ENCODE measurements around the gene LHFPL3. TPM values are rescaled to one million over a fixed set of nuclear protein-coding genes. Genes with fewer than 3 reads are reported as not detected.

Gene LHFPL3
- total RNA-seq, 1 experiment from 2014 or later = not detected

DNA sequence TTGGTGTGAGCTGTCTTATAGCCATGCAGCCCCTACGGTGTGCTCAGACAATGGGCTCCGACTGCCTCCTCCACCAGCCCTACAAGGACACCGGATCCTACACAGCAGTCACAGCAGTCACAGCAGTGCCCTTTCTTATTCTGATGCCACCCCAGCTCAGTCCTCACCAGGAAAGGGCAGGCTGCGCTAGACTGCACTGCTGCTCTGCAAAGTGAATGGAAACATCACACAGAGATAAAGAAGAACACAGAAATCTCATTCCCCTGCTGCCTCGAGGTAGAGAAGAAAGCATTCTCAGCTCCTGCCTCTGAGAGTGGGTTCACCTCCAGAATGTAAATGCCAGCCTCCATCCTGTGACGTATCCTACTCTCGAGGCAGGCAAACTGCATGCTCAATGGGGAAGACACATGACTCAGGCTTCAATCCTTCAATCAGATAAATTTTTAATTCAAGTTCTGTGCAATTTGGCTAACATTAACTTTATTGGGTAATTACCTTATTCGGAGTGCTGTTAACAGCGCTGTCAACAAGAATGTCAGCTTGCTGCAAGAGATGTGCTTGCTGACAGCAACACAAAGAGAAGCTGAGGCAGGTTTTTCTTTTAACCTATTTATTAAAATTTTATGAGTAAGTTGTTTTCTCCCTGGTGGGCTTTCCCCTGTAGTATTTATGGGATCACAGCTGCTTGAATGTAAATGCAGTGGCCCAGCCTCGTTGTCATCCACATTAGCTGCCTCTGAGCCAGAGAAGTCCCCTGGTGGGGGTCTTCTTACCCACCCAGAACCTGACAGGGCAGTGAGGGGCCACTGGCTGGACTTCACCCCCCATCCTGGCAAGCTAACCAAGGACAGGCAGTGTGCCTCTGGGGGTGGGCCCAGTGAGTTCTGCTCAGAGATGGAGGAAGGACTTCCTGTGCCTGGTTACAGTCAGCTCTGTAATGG, 444.3 kb downstream of the LHFPL3 start:
- no peaks in the 10 kb centered on the region for H4K20me1 ChIP-seq (ENCODE audit: insufficient read depth)
- CTCF ChIA-PET = no interaction called here
- no peak for TF ChIP-seq FOSL1 (IDR thresholded peaks at IDR 0.05; ENCODE audit: low read depth)
- no peak for TF ChIP-seq JUND (IDR thresholded peaks at IDR 0.05)
- TF ChIP-seq, protein P1, sequence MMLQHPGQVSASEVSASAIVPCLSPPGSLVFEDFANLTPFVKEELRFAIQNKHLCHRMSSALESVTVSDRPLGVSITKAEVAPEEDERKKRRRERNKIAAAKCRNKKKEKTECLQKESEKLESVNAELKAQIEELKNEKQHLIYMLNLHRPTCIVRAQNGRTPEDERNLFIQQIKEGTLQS (IDR thresholded peaks at IDR 0.05) = no peak
- no peak for TF ChIP-seq ELF1 (IDR thresholded peaks at IDR 0.05; ENCODE audit: borderline replicate concordance, low read depth)
- no peak for TF ChIP-seq ZNF274 (IDR thresholded peaks at IDR 0.05; ENCODE audit: low read depth, low read length)
- TF ChIP-seq, protein P2, sequence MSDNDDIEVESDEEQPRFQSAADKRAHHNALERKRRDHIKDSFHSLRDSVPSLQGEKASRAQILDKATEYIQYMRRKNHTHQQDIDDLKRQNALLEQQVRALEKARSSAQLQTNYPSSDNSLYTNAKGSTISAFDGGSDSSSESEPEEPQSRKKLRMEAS (IDR thresholded peaks at IDR 0.05) = no peak
- TF ChIP-seq POLR2A (IDR thresholded peaks at IDR 0.05; ENCODE audit: borderline replicate concordance, extremely low read depth, insufficient read depth, insufficient read length) = no peak
- TF ChIP-seq SIN3A (IDR thresholded peaks at IDR 0.05; ENCODE audit: low read depth) = no peak
- no peak for TF ChIP-seq SP1 (IDR thresholded peaks at IDR 0.05; ENCODE audit: low read depth)
- TF ChIP-seq EZH2phosphoT487 (IDR thresholded peaks at IDR 0.05; ENCODE audit: borderline replicate concordance) = no peak
- no peak for TF ChIP-seq CBX3 (IDR thresholded peaks at IDR 0.05; ENCODE audit: low read depth)
- TF ChIP-seq EGR1 (IDR thresholded peaks at IDR 0.05; ENCODE audit: low read depth) = no peak
- no peak for TF ChIP-seq YY1 (IDR thresholded peaks at IDR 0.05; ENCODE audit: extremely low read depth, insufficient replicate concordance, low read depth, low read length)
- no peak for TF ChIP-seq CEBPB (IDR thresholded peaks at IDR 0.05; ENCODE audit: low read depth)
- TF ChIP-seq EZH2 (IDR thresholded peaks at IDR 0.05) = no peak
- TF ChIP-seq, protein P3, sequence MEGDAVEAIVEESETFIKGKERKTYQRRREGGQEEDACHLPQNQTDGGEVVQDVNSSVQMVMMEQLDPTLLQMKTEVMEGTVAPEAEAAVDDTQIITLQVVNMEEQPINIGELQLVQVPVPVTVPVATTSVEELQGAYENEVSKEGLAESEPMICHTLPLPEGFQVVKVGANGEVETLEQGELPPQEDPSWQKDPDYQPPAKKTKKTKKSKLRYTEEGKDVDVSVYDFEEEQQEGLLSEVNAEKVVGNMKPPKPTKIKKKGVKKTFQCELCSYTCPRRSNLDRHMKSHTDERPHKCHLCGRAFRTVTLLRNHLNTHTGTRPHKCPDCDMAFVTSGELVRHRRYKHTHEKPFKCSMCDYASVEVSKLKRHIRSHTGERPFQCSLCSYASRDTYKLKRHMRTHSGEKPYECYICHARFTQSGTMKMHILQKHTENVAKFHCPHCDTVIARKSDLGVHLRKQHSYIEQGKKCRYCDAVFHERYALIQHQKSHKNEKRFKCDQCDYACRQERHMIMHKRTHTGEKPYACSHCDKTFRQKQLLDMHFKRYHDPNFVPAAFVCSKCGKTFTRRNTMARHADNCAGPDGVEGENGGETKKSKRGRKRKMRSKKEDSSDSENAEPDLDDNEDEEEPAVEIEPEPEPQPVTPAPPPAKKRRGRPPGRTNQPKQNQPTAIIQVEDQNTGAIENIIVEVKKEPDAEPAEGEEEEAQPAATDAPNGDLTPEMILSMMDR (IDR thresholded peaks at IDR 0.05 in 2 of 3, conservative IDR thresholded peaks at IDR 0.05 in 1 of 3; ENCODE audit: borderline replicate concordance in 1 of 3, insufficient read depth in 1 of 3, low read depth in 2 of 3, low read length in 2 of 3) = no peak
- TF ChIP-seq, protein P4, sequence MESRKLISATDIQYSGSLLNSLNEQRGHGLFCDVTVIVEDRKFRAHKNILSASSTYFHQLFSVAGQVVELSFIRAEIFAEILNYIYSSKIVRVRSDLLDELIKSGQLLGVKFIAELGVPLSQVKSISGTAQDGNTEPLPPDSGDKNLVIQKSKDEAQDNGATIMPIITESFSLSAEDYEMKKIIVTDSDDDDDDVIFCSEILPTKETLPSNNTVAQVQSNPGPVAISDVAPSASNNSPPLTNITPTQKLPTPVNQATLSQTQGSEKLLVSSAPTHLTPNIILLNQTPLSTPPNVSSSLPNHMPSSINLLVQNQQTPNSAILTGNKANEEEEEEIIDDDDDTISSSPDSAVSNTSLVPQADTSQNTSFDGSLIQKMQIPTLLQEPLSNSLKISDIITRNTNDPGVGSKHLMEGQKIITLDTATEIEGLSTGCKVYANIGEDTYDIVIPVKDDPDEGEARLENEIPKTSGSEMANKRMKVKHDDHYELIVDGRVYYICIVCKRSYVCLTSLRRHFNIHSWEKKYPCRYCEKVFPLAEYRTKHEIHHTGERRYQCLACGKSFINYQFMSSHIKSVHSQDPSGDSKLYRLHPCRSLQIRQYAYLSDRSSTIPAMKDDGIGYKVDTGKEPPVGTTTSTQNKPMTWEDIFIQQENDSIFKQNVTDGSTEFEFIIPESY (IDR thresholded peaks at IDR 0.05; ENCODE audit: extremely low read depth, insufficient replicate concordance, low read length) = no peak
- DNase-seq (ENCODE audit: low read depth, low spot score) (no peak), ATAC-seq (no peak)
- H2AFZ ChIP-seq (ENCODE audit: low read depth, low read length, poor library complexity, severe bottlenecking) = no peak overlapping the region
- no peak overlapping the region for H3K9ac ChIP-seq (ENCODE audit: low read length)
- no peaks in the 10 kb centered on the region for H3K9me3 ChIP-seq (ENCODE audit: control insufficient read depth in 1 of 2, insufficient read depth in 1 of 2, low read depth in 1 of 2, low read length in 2 of 2)
- H3K27me3 ChIP-seq (ENCODE audit: insufficient read depth, low read length) = peaks cover 24% of the 10 kb centered on the region; the same call in 1 of the 2 replicates
- H3K9me2 ChIP-seq (ENCODE audit: insufficient read depth) = no peaks in the 10 kb centered on the region
- no peak overlapping the region for H3K4me2 ChIP-seq (ENCODE audit: low read length)
- no peak overlapping the region for H3K27ac ChIP-seq (ENCODE audit: low read depth, low read length)
- intact Hi-C loops (cut with micrococcal nuclease) = no loop called here
- no TSS peak for BruUV-seq (replicated peaks)
- H3K4me3 ChIP-seq (replicated peaks in 1 of 2; ENCODE audit: low read depth in 1 of 2, low read length in 2 of 2) = no peak overlapping the region
- H3K4me1 ChIP-seq (ENCODE audit: control insufficient read depth in 1 of 2, insufficient read depth in 2 of 2, low read length in 2 of 2) = no peaks in the 10 kb centered on the region
- no peaks in the 10 kb centered on the region for H3K79me2 ChIP-seq (ENCODE audit: insufficient read depth, low read length)
- H3K36me3 ChIP-seq (ENCODE audit: control insufficient read depth in 1 of 2, insufficient read depth in 2 of 2, low read length in 2 of 2) = no peaks in the 10 kb centered on the region
- POLR2A ChIA-PET = no interaction called here
- RAD21 ChIA-PET (ENCODE audit: low non-redundant PET in 1 of 2, low total read pairs in 2 of 2, uncharacterized antibody in 2 of 2, unreplicated experiment in 2 of 2) = no interaction called here
